K562 (cell line): ENCODE measurements around the gene HEXIM1. TPM values are rescaled to one million over a fixed set of nuclear protein-coding genes. Genes with fewer than 3 reads are reported as not detected.

Experiments used
- ATAC-seq: fragments of 200-7000 bp; cut with Tn5 transposase; 3 replicates; pipeline ENCODE4 v1.9.1; 2020; ENCODE audit warnings: moderate library complexity
- Bru-seq: library from RNA; stranded (reverse); fragments of 400-500 nt; gene quantifications from one replicate; lab custom pipeline; 2021; lab: Mats Ljungman, UMichigan
- BruChase-seq, 2 experiments: library from RNA; stranded (reverse); fragments of 400-500 nt; gene quantifications; one replicate each; lab custom pipeline; 2021; lab: Mats Ljungman, UMichigan
- BruUV-seq: library from RNA; stranded (reverse); fragments of 400-500 nt; replicated peaks from 2 replicates; lab custom pipeline; 2021; lab: Mats Ljungman, UMichigan
- CTCF ChIA-PET: fragments of 300-600 bp; formaldehyde crosslinking; extraction: SDS; loops from one replicate; lab custom pipeline; 2021; ENCODE audit warnings: low intra/inter-chr PET ratio; lab: Yijun Ruan, JAX
- POLR2A ChIA-PET: fragments of 300-600, 350-650 bp; sonication (Branson Sonifier 250); formaldehyde crosslinking; extraction: SDS; loops from one replicate; lab custom pipeline; 2021; ENCODE audit warnings: antibody characterized with exemption, inconsistent platforms; lab: Yijun Ruan, JAX
- DNase-seq, 4 experiments: peaks; one replicate each; pipeline versions ENCODE4 v3.0.0 to v3.0.0-alpha.2; 2011 to 2018; ENCODE audit warnings: low spot score in 3 of 4, mixed read lengths in 3 of 4; ENCODE audit errors: extremely low read depth in 1 of 4
- FAIRE-seq: peaks from 2 replicates; lab custom pipeline; 2011; peaks lifted over from hg19 to GRCh38; lab: Jason Lieb, UNC
- H2AFZ ChIP-seq: 2 replicates; pipeline ENCODE4 v1.6.0; 2011; ENCODE audit warnings: low read depth, low read length, control low read depth, inconsistent platforms
- H3K27ac ChIP-seq: fragments of 200-600 bp; 3 replicates; pipeline ENCODE4 v1.8.0; 2011; ENCODE audit warnings: low read depth, mild to moderate bottlenecking, control low read depth, inconsistent platforms, low read length, moderate library complexity, mixed read lengths; ENCODE audit errors: extremely low read depth
- H3K27me3 ChIP-seq, 2 experiments: fragments of 300-600 bp in 1 of 2; 2 replicates in 1 of 2; 3 replicates in 1 of 2; pipeline versions ENCODE4 v1.6.0 to v1.8.0; 2011; ENCODE audit warnings: inconsistent platforms in 2 of 2, low read length in 2 of 2, mild to moderate bottlenecking in 1 of 2, mixed read lengths in 1 of 2, moderate library complexity in 1 of 2; ENCODE audit not compliant: control insufficient read depth in 2 of 2, insufficient read depth in 2 of 2
- H3K36me3 ChIP-seq: fragments of 300-600 bp; 3 replicates; pipeline ENCODE4 v1.8.0; 2011; ENCODE audit warnings: mild to moderate bottlenecking, low read length, inconsistent platforms; ENCODE audit not compliant: control insufficient read depth, insufficient read depth
- H3K4me1 ChIP-seq, 2 experiments: fragments of 200-600 bp in 1 of 2; replicated peaks in 1 of 2; 2 replicates in 1 of 2; 3 replicates in 1 of 2; pipeline versions ENCODE4 v1.5.1 to v1.8.0; 2011; ENCODE audit warnings: inconsistent platforms in 2 of 2, low read length in 2 of 2, mild to moderate bottlenecking in 1 of 2, mixed read lengths in 1 of 2, moderate library complexity in 1 of 2; ENCODE audit not compliant: control insufficient read depth in 2 of 2, insufficient read depth in 2 of 2
- H3K4me2 ChIP-seq: 2 replicates; pipeline ENCODE4 v1.6.1; 2011; ENCODE audit warnings: low read length, control low read depth, inconsistent platforms, mixed read lengths; ENCODE audit not compliant: insufficient read depth
- H3K4me3 ChIP-seq: fragments of 200-600 bp; sonication (generic), shearing (Covaris generic); 2 replicates; pipeline ENCODE4 v1.5.1; 2016; ENCODE audit warnings: control low read depth, inconsistent platforms
- H3K79me2 ChIP-seq: fragments of 200-600 bp; 3 replicates; pipeline ENCODE4 v1.8.0; 2011; ENCODE audit warnings: low read length, inconsistent platforms; ENCODE audit not compliant: control insufficient read depth, insufficient read depth
- H3K9ac ChIP-seq, 2 experiments: 2 replicates each; pipeline versions ENCODE4 v1.6.0 to v1.6.1; 2011; ENCODE audit warnings: low read depth in 2 of 2, low read length in 2 of 2, control low read depth in 1 of 2, inconsistent platforms in 1 of 2, mild to moderate bottlenecking in 1 of 2, mixed read lengths in 1 of 2; ENCODE audit not compliant: insufficient read depth in 1 of 2
- H3K9me1 ChIP-seq: one replicate; pipeline ENCODE4 v1.6.0; 2011; ENCODE audit warnings: inconsistent platforms, mild to moderate bottlenecking, low read length, moderate library complexity; ENCODE audit not compliant: control insufficient read depth, insufficient read depth
- H3K9me3 ChIP-seq: replicated peaks from 2 replicates; pipeline ENCODE4 v1.5.1; 2011; ENCODE audit warnings: low read depth, low read length, inconsistent platforms; ENCODE audit not compliant: control insufficient read depth, insufficient read depth
- H4K20me1 ChIP-seq: replicated peaks from 2 replicates; pipeline ENCODE4 v1.6.1; 2011; ENCODE audit warnings: low read length, inconsistent platforms, mixed read lengths; ENCODE audit not compliant: control insufficient read depth, insufficient read depth
- CREB1 ChIP-seq, 2 experiments: sonication (generic) in 1 of 2; formaldehyde crosslinking in 1 of 2; IDR thresholded peaks; 2 replicates each; pipeline versions ENCODE4 v1.6.1 to v1.8.0; 2012 to 2022; ENCODE audit warnings: inconsistent platforms in 1 of 2, mild to moderate bottlenecking in 1 of 2, missing genetic modification reagents in 1 of 2, moderate library complexity in 1 of 2
- CTCFL ChIP-seq: IDR thresholded peaks from 2 replicates; pipeline ENCODE4 v1.6.1; 2011; ENCODE audit warnings: borderline replicate concordance, low read depth, mild to moderate bottlenecking, moderate library complexity, low read length; ENCODE audit not compliant: insufficient read depth, poor library complexity, severe bottlenecking
- PURB ChIP-seq: sonication (generic); formaldehyde crosslinking; IDR thresholded peaks from 2 replicates; pipeline ENCODE4 v1.9.0; 2021; ENCODE audit warnings: low read depth, mild to moderate bottlenecking, missing genetic modification reagents
- RBM17 ChIP-seq: fragments of 200-400 bp; formaldehyde crosslinking; IDR thresholded peaks from 2 replicates; pipeline ENCODE4 v1.6.1; 2017; ENCODE audit warnings: low read depth, mild to moderate bottlenecking, low read length, borderline replicate concordance
- SIN3B ChIP-seq: fragments of 450-650 bp; IDR thresholded peaks from 2 replicates; pipeline ENCODE4 v1.6.1; 2017; ENCODE audit warnings: low read depth, mild to moderate bottlenecking, moderate library complexity
- ZNF165 ChIP-seq: fragments of 250-450 bp; sonication (Bioruptor Pico); IDR thresholded peaks from 2 replicates; pipeline ENCODE4 v1.4.0; 2020; ENCODE audit warnings: borderline replicate concordance
- ZNF431 ChIP-seq: sonication (generic); formaldehyde crosslinking; IDR thresholded peaks from 2 replicates; pipeline ENCODE4 v1.8.0; 2022; ENCODE audit warnings: mild to moderate bottlenecking, missing genetic modification reagents
- WGBS: fragments of 100-300 bp; shearing (Covaris generic); methylation state at CpG from one replicate; pipeline ENCODE4 v1.1.6; 2016; ENCODE audit warnings: low coverage, mixed read lengths; ENCODE audit not compliant: insufficient coverage; ENCODE audit errors: missing lambda C conversion rate; 5-methylcytosine and 5-hydroxymethylcytosine counted together
- in situ Hi-C: fragments of 300-500 bp; cut with MboI; formaldehyde crosslinking; loops from 4 replicates; pipeline ENCODE4 v1.15.0; 2018; ENCODE audit warnings: inconsistent platforms, mixed read lengths
- intact Hi-C: fragments of 100-400 bp; cut with micrococcal nuclease; formaldehyde crosslinking; loops from 2 replicates; pipeline ENCODE4 v1.14.2; 2022
- long read RNA-seq, 3 experiments: library from polyadenylated mRNA in 2 of 3; library from RNA in 1 of 3; unstranded in 2 of 3; stranded (forward) in 1 of 3; transcript quantifications; one replicate each; pipeline ENCODE4 v2.0.0, GENCODE V29; 2019 to 2022
- polyA minus RNA-seq, 3 experiments: library from RNA; depleted of rRNA, polyadenylated mRNA; stranded (reverse); fragments of >200 nt; gene quantifications; 2 replicates each; pipeline ENCODE4 v1.2.3, GENCODE V29; 2011
- polyA plus RNA-seq, 8 experiments: library from polyadenylated mRNA; depleted of rRNA in 4 of 8; stranded (reverse) in 5 of 8; unstranded in 3 of 8; fragments of >200 nt; fragmentation: Nextera tagmentation in 2 of 8; fragmentation: Illumina TruSeq in 1 of 8; extraction: Ambion mirVana in 2 of 8; extraction: Trizol in 1 of 8; gene quantifications; 2 replicates each; pipeline versions ENCODE4 v1.2.1 to v1.2.3, GENCODE V29; 2011 to 2014; ENCODE audit warnings: inconsistent platforms in 1 of 8, missing spikeins in 1 of 8
- total RNA-seq, 7 experiments: library from RNA; depleted of rRNA in 6 of 7; stranded (reverse); fragments of >200 nt in 6 of 7; fragmentation: Illumina TruSeq in 2 of 7; extraction: Trizol in 2 of 7; gene quantifications; 2 replicates each; pipeline versions ENCODE4 v1.2.1 to v1.2.3, GENCODE V29; 2011 to 2021; ENCODE audit warnings: low replicate concordance in 1 of 7
- TF ChIP-seq, protein P1 (sequence below): fragments of 450-650 bp; formaldehyde crosslinking; IDR thresholded peaks from 2 replicates; pipeline ENCODE4 v1.4.0; 2020; ENCODE audit warnings: mild to moderate bottlenecking, moderate library complexity

The HEXIM1 gene, protein sequence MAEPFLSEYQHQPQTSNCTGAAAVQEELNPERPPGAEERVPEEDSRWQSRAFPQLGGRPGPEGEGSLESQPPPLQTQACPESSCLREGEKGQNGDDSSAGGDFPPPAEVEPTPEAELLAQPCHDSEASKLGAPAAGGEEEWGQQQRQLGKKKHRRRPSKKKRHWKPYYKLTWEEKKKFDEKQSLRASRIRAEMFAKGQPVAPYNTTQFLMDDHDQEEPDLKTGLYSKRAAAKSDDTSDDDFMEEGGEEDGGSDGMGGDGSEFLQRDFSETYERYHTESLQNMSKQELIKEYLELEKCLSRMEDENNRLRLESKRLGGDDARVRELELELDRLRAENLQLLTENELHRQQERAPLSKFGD
- total RNA-seq (2011; cell fraction: chromatin; rRNA removed; ENCODE audit: low replicate concordance), result 13.2 and 13.4 TPM in 2 replicates
- total RNA-seq (2011; cell fraction: nucleolus; rRNA removed), result 10.9 and 13.0 TPM in 2 replicates
- total RNA-seq (2011; cell fraction: nucleoplasm; rRNA removed), result 15.3 and 17.7 TPM in 2 replicates
- total RNA-seq (2014; rRNA removed) (18.5 and 18.8 TPM in 2 replicates), total RNA-seq (2014; rRNA removed; fragmentation: Illumina TruSeq; extraction: Trizol) (4.0 and 4.2 TPM in 2 replicates), total RNA-seq (2015; rRNA removed; fragmentation: Illumina TruSeq; extraction: Trizol) (6.6 and 7.3 TPM in 2 replicates), total RNA-seq (2021) (21.4 and 28.3 TPM in 2 replicates), polyA plus RNA-seq (2011; rRNA removed) (7.9 and 9.1 TPM in 2 replicates), polyA plus RNA-seq (2014; fragmentation: Illumina TruSeq; extraction: Trizol) (20.9 and 27.2 TPM in 2 replicates), polyA plus RNA-seq (2014; fragmentation: Nextera tagmentation; extraction: Ambion mirVana) (1 to 10 TPM; 1.4 to 1.6 TPM), polyA plus RNA-seq (2014; rRNA removed) (24.4 and 26.2 TPM in 2 replicates), polyA minus RNA-seq (2011; rRNA and poly(A)+ RNA removed) (3.2 and 4.6 TPM in 2 replicates), Bru-seq, nascent RNA (percentile 96 among the genes with signal in this experiment), BruChase-seq, experiment 1, labeled RNA remaining after a 2-hour chase (percentile 95 among the genes with signal in this experiment), BruChase-seq, experiment 2, labeled RNA remaining after a 6-hour chase (percentile 96 among the genes with signal in this experiment)
- 8.8 and 11.7 TPM in 2 replicates for polyA plus RNA-seq (2011; cell fraction: cytosol; rRNA removed)
- 7.8 and 10.5 TPM in 2 replicates for polyA plus RNA-seq (2011; cell fraction: nucleus; rRNA removed)
- polyA plus RNA-seq (2012), result 18.0 and 23.2 TPM in 2 replicates
- 5.6 and 6.3 TPM in 2 replicates for polyA minus RNA-seq (2011; cell fraction: cytosol; rRNA and poly(A)+ RNA removed)
- 3.8 and 7.1 TPM in 2 replicates for polyA minus RNA-seq (2011; cell fraction: nucleus; rRNA and poly(A)+ RNA removed)
- long read RNA-seq, experiment 1, transcript HEXIM1-201 (1 exons, 3,600 nt), result major isoform, 87 of 93 reads
- long read RNA-seq, experiment 1, partial matches to known transcripts, result 1 of 93 reads
- long read RNA-seq, experiment 1, other reads (novel, unspliced or antisense), result 5 of 93 reads
- long read RNA-seq, experiment 2, transcript HEXIM1-201 (1 exons, 3,600 nt), result major isoform, 59 of 61 reads
- long read RNA-seq, experiment 2, partial matches to known transcripts, result 0 of 61 reads
- long read RNA-seq, experiment 2, other reads (novel, unspliced or antisense), result 2 of 61 reads
- long read RNA-seq, experiment 3, transcript HEXIM1-201 (1 exons, 3,600 nt), result major isoform, 5 of 9 reads
- long read RNA-seq, experiment 3, partial matches to known transcripts, result 0 of 9 reads
- long read RNA-seq, experiment 3, other reads (novel, unspliced or antisense), result 4 of 9 reads

DNA sequence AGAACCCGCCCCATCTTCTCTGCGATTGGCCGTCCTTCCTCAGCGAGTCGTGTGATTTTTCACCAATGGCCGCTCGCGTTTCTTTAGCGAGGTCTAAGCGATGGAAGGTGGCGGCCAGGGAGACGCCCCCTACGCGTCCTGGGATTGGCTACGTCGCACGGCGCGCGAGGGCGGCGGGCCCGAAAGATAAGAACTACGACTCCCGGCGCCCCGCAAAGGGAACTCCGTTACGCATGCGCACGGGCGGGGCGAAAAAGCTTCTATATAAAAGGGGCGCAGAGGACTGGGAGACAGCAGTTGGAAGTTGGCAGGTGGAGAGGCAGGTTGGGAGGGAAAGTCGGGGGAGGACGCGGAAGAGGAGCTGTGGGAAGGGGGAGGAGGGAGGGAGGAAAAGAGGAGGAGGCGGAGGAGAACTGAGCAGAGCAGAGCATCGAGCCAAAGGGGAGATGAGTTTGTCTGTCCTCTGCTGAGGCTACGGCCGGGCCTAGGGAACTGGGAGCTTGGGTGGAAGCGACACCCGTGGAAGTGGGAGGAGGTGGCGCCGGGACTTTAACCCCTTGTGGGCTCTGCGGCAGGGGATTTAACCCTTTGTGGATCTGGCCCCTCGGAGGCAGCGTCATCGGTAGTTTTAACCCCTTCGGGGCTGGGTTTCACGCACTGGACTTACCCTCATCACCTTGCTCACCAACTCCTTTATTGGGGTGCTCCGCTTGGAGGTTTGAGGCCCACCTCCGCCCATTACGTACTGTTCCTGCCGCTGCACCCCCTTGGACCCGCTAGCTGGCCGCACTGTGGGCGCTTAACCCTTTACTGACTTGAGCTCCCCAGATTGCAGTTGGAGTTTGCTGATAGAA is at the start of gene HEXIM1:
HEXIM1 (plus strand) TSS at position 293 of the 854 bp plus-strand sequence. CDS start 716 bp downstream, outside the sequence.
- FAIRE-seq (peak; percentile 95), DNase-seq (peak; percentile 95 to 100 (median 97)), ATAC-seq (peak; percentile 77)
- ChIA-PET CTCF (interaction anchor here (0.6 to 2.8 kb wide), 3 partner anchors 12 to 109 kb away, joined by 3 to 14 read pairs (median 3); partner anchors contain the start of gene ACBD4), POLR2A (interaction anchor here (0.6 to 10.1 kb wide), 73 partner anchors 10 to 1165 kb away, joined by 3 to 497 read pairs (median 5); partner anchors contain the start of genes ACBD4, DCAKD, EFTUD2 and HEXIM2)
- H3K4me1 ChIP-seq, result peaks cover 39 to 48% of the 10 kb centered on the region in 2 experiments
- H4K20me1 ChIP-seq, result peaks cover 5% of the 10 kb centered on the region; the same call in 1 of the 2 replicates
- in situ Hi-C loops, result no loop called here
- peak within 1 kb of the TSS; percentile 97 for H3K27ac ChIP-seq
- H3K79me2 ChIP-seq, result peaks cover 54% of the 10 kb centered on the region
- WGBS, result under 1% methylated on average over 53 of the region's 58 CpGs
- H3K36me3 ChIP-seq, result peaks cover 3% of the 10 kb centered on the region; the same call in 1 of the 3 replicates
- no peaks in the 10 kb centered on the region for H3K9me1 ChIP-seq
- H3K4me2 ChIP-seq, result peak within 1 kb of the TSS; percentile 95
- H3K4me3 ChIP-seq, result peak within 1 kb of the TSS; percentile 69
- intact Hi-C loops, result loop anchor here (1.0 to 2.0 kb wide), 3 partner anchors 13 to 48 kb away; partner anchors contain the start of genes ACBD4 and HEXIM2
- H3K27me3 ChIP-seq, result no peaks in the 10 kb centered on the region
- peak within 1 kb of the TSS; percentile 98 to 99 for H3K9ac ChIP-seq
- BruUV-seq, result TSS peak; percentile 80
- H3K9me3 ChIP-seq, result no peaks in the 10 kb centered on the region
- peak within 1 kb of the TSS; percentile 90 for H2AFZ ChIP-seq
- TF ChIP-seq PURB (CRISPR knock-in tag), result no peak
- TF ChIP-seq CREB1 (IDR thresholded peaks at IDR 0.05), result peak; percentile 77
- peak; percentile 68; the same call in 1 of the 2 replicates for TF ChIP-seq CREB1 (CRISPR knock-in tag; IDR thresholded peaks at IDR 0.05)
- peak; percentile 52; the same call in 1 of the 2 replicates for TF ChIP-seq SIN3B
- TF ChIP-seq CTCFL, result no peak
- TF ChIP-seq ZNF431 (CRISPR knock-in tag), result no peak; the same call in 1 of the 2 replicates
- no peak for TF ChIP-seq ZNF165 (CRISPR knock-in tag)
- TF ChIP-seq RBM17, result no peak
- TF ChIP-seq, protein P1, sequence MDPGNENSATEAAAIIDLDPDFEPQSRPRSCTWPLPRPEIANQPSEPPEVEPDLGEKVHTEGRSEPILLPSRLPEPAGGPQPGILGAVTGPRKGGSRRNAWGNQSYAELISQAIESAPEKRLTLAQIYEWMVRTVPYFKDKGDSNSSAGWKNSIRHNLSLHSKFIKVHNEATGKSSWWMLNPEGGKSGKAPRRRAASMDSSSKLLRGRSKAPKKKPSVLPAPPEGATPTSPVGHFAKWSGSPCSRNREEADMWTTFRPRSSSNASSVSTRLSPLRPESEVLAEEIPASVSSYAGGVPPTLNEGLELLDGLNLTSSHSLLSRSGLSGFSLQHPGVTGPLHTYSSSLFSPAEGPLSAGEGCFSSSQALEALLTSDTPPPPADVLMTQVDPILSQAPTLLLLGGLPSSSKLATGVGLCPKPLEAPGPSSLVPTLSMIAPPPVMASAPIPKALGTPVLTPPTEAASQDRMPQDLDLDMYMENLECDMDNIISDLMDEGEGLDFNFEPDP, result peak; percentile 71; the same call in 1 of the 2 replicates
